Caki2 (cell line): ENCODE measurements around the gene LRRTM3. TPM values are rescaled to one million over a fixed set of nuclear protein-coding genes. Genes with fewer than 3 reads are reported as not detected.
A peak's percentile ranks its signal among the peaks of the same experiment; 100 is the strongest.

ENCODE experiments used
- DNase-seq: peaks from one replicate; pipeline ENCODE4 v3.0.0-alpha.2; 2015; ENCODE audit warnings: low read depth
- in situ Hi-C: cut with HindIII; loops from 2 replicates; pipeline ENCODE4 v1.10.0; 2016; ENCODE audit warnings: low sequenced_read_pairs, low pct_unique_long_range_greater_than_20kb, mixed read lengths
- total RNA-seq: library from RNA; depleted of rRNA; stranded (reverse); fragments of >200 nt; shearing (Covaris generic); gene quantifications from 2 replicates; pipeline ENCODE4 v1.2.3, GENCODE V29; 2014; ENCODE audit warnings: low replicate concordance

The LRRTM3 gene
- total RNA-seq, 1 experiment from 2014 or later: not detected

DNA sequence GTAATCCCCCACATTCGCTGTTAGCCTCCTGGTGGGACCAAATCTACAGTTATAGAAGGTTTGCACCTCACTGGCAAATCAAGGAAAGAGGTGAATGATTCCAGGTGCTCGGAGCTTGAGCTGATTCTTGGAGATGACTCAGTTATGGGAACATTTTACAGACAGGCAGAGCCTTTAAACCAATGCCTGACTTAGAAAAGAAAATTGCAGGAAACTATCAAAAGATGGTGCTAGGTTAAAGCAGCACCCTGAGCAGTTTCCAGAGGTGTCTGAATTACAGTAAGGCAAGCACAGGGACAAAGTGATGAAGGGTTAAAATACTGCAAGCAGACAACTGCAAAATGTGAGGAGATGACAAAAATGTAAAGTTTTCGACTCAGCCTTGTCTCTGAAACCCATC, 2.9 kb downstream of the LRRTM3 start:
- no peak for DNase-seq
- in situ Hi-C loops: no loop called here

DNA sequence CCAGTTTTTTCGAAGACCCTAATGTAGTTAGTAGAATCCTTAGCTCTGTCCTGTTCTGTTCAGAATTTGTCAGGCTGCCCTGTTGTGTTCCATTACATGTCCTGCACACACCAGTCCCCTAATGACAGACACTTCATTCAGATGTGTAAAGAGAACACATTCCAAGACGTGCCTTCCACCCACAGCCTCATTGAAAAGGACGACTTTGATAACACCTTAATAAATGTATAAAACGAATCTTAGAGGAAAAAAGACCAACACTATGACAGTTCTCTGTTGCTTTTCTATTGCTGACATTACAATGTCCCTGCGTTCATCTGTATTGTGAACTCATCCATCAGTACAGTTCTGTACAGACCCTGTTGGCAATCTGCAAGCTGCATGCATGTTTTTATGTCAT, 3.5 kb downstream of the LRRTM3 start:
- in situ Hi-C loops: no loop called here
- no peak for DNase-seq

DNA sequence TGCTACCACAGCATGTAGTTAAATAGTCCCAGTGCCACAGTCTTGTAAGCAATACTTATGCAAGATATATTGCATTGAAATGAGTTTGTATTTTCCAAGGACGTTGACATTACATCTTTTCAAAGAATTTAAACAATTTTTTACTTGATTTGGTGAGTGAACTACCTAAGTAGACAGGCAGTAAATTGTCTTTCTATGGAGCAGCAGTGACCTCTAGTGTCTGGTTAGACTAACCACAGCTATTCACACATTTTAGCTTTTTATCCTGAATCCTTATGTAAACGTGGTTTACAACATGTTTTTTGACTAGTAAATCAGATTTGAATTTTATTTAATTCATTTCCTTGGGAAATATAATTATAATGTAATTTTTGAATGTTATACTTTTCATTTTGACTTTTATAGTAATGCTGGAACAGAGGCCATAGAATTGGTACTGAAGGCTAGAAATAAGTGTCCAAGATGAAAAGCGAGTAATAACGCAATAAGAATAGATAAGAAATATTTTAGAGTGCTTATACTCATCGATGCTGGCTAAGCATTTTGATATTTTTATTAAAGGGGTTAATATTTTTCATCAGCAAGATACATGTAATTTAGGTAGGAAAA, 5.6 kb downstream of the LRRTM3 start:
- in situ Hi-C loops: no loop called here
- peak; percentile 36 for DNase-seq

DNA sequence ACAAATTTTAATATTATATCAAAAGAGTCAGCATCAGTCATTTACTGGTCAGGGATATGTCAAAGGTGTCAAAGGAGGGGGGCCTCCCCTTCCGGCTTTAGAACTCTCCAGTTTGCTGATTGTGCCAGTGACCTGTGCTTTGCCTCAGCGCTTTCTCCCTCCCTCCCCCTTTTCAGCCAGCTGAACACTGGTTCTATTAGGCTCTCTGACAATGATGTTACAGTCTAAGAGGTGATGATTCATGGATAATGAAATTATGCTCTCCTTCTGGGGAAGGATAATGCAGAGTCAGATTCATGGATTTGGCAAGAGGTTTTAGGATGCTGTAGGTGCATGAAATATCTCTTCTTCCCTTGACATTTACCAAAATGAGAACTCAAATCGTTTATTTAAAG, 6.1 kb downstream of the LRRTM3 start:
- peak; percentile 38 for DNase-seq
- in situ Hi-C loops: no loop called here

DNA sequence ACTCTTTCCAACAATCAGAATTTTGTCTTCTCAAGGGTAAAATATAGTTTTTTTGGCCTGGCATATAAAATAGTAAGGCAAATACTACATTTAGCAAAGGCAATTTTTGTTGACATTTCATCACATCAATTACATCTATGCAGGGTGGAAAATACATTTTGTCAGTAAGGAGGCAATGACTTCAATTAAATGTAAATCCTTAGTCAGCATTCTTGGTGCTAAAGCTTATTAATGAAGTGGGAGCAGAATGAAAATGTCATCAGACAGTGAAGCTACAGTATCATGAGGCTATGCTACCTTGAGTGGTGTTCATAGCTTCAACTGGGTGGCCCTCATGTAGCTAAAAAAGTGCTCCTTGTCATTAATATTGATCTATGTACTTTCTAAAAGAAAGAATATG, 8.9 kb downstream of the LRRTM3 start:
- DNase-seq: no peak
- in situ Hi-C loops: no loop called here

DNA sequence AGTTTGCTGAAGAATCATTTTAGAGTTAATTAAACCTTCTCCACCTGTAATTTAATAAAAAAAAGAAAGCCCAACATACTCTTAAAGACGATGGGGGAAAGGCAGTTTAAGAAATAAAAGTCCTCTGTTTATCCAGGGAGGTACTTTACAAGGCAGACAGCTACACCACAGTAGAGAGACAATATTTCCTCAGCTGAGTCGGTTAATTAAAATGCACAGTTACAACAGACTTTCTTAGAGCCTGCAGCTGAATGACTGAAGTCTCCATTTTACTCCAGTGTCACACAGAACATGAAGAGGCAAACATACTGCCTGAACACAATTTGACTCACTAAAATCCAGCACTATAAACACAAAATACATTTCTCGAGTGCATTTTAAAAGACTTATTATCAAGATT, 15.1 kb downstream of the LRRTM3 start:
- no peak for DNase-seq
- in situ Hi-C loops: no loop called here

DNA sequence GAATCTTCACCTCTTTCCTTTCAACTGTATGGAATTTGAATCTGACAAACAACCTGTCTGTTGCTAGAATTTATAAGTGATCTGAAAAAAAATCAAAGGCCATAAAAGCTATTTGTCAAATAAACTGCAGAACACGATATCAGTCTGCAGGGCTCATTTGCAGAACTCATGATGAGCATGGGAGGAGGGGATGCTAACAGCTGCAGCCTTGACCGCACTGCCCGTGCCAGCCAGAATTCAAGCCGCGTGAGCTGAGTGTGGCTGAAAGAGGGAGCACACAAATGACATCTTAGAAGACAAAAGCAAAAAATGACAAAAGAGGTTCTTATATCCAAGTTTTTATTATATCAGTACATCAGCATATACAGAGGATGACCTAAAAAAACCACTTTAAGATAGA, 15.7 kb downstream of the LRRTM3 start:
- no peak for DNase-seq
- in situ Hi-C loops: no loop called here

DNA sequence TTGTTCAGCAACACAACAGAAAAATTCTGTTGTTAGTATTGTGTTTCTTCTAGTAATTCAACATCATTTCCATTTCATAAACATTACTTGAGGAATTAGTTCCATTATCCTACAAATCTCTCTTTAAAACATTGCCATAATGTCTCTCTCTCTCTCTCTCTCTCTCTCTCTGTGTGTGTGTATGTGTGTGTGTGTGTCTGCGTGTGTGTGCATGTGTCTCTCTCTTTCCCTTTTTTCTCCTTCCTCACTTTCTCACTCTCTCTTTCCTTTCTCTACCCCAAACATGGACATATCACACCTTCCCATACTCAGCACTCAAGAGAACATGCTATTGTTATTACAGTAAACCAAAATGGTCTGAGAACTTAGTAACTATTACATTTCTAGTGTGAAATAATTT, 16.6 kb downstream of the LRRTM3 start:
- DNase-seq: no peak
- in situ Hi-C loops: no loop called here

DNA sequence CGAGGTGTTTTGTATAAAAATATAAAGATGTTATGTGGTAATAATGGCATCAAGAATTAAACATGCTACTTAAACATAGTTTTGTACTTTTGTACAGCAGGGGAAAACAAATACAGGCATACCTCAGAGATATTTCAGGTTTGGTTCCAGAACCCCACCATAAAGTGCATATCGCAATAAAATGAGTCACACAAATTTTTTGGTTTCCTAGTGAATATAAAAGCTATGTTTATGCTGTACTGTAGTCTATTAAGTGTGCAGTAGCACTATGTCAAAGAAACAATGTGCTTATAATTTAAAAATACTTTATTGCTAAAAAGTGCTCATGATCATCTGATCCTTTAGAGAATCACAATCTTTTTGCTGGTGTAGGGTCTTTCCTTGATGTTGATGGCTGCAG, 17.8 kb downstream of the LRRTM3 start:
- in situ Hi-C loops: no loop called here
- DNase-seq: no peak

DNA sequence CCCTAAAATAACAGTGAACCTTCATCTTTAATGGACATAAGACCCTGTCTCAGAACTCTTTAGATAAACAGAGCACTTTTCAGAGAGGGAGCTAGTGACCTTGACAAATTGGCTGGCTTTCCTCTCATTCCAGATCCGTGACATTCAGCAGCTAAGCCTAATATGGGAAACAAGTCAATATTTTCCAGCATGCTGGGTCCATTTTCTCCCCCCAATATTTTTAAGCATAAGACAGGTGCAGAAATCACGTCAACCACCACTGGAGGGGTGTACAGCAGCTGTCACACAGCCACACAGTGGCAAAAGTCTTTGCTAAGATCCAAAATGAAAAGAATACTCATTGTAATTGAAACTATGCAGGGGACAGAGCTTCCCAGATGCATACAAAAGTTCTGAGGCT, 26.1 kb downstream of the LRRTM3 start:
- no peak for DNase-seq
- in situ Hi-C loops: no loop called here

DNA sequence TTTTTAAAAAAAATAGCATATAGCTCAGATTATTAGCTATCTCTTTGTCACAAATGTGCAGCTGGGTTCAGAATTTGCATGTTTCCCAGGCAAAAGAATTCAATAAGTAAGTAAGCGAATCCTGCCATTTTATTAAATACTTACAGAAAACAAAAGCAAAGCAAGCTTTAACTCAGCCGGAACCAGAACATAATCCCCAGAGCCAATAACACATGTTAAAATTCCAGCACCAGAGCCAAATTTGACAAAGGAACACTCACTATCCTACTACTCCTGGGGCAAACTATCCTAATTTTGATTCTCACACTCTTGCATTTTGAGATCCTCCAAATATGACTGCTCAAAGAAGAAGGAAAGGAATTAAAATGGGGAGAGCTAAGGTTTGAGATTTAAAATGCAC, 32.6 kb downstream of the LRRTM3 start:
- in situ Hi-C loops: no loop called here
- no peak for DNase-seq

DNA sequence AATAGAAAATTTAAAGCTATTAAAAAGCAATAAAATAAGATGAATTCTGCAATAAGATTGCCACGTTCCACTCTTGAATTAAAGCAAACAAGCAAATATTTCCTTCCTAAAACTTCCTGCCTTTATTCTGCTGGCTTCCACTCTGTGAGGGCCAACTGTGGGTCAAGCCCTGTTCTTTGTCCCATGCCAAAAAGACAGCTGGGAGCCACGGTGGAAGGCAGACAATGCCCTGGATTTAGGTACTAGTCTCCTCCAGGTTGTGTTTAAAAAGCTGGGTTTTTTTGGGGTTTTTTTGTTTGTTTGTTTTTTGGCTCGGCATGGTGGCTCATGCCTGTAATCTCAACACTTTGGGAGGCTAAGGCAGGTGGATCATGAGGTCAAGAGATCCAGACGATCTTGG, 39.1 kb downstream of the LRRTM3 start:
- in situ Hi-C loops: no loop called here
- DNase-seq: no peak

DNA sequence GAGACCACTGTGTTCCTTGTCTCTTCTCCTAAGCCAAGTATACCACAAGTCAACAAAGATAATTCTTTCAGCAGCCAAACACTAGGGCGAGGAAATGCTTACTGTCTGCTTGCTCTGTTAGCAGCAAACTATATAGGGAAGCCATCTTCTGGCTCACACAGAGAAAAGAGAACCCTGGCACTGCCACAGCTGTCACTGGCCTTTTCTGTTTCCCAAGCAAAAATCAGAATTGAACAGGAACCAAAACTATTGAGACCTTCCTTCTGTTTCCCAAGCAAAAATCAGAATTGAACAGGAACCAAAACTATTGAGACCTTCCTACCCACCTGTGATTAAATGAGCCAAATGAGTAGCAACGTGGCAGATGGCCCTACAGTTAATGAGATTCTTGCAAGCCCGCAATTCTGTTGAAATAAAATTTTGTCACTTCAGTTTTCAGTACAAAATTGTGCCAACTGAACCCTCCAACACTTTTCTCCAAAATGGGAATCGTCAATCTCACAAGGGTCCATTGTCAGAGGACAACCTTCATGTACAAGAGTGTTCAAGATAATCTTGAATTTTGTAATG, 54.5 kb downstream of the LRRTM3 start:
- DNase-seq: no peak
- in situ Hi-C loops: no loop called here

DNA sequence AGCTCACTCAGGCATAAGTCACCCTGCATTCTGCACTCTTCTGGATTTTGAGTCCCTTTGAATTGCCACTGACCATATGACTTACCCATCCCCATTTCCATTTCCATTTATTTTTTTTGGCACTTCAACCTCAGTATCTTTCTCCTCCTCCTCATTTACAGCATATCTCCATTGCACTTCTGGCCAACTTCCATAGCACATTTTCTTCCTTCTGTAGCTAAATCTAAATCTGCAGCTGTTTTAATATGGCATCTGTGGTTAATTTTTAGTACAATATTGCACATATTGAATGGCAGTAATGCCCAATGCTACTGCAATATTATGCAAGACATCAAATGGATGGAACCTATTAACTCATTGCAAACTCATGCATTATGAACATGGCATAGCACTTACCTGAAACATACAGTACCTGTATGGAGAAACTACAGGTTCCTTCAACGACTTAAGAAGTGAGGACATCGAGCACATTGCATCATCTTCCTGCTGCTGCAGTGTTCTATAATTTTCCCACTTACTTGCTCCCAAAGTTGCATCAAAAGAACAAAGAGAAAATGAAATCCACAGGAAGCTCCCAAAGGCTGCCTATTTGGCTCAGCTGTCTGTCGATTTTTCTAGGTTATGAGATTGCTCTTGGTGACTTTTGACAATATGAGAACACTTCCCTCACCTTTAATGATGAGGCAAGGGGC, 55.7 kb downstream of the LRRTM3 start:
- in situ Hi-C loops: no loop called here
- no peak for DNase-seq

DNA sequence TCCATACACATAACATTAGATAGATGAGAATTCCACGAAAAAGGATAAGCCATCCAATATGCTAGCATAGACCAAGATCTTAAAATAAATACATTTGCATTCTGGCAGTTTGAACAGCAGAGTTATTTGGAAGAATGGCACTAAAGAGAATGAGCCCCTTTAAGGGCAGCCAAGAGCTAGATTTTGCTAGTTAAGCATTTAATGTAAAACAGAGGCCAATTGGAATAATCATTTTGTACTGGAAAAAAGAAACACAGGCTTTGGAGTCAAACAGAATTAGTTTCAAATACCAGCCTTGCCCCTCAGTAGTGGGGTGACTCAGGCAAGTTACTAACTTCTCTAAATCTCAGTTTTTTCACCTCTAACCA, 56.2 kb downstream of the LRRTM3 start:
- in situ Hi-C loops: no loop called here
- DNase-seq: no peak

DNA sequence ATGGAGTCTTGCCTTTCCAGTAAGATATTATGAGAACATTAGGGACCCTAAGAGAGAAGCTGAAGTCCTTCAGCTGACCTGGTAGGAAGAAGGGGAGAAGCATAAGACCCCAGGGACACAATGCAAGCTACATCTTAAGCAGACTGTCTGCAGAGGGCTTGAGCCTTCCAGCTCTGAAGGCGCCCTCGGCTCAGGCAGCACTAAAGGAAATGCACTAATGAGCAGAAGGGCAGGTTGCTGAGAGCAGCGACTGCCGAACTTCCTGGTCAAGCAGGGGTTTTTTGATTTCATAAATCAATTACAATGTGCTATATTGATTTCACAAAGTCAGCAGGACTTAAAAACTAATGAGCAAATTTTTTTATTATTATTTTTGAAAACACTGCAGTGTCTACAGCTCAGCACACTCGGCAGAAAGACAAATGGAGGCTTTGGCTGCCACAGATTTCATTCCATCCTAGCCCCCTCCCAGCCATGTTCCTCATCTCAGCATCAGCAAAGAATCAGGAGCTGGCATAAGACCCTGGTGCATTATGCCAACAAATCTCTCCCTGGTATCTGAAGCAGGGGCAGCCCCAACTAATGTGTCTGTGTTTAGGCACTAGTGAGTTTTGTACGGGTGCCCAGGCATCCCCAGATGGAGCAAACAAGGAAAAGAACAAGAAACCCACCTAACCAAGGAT, 57.1 kb downstream of the LRRTM3 start:
- DNase-seq: no peak
- in situ Hi-C loops: no loop called here

DNA sequence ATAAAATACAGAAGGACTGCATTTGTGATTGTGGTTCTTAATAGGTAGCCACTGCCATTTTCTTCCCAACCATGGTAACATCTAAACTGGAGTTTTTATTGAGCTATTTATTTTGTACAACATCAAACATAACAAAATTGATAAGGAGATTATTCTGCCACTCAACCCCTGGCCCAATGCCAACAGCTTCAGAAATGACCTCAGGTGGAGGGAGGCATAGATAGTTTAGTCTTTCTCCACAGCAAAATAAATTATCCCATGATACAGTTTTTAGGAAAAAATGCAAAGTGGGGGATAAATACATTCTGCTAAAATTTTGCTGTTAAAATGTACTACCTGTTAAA, 57.6 kb downstream of the LRRTM3 start:
- DNase-seq: no peak
- in situ Hi-C loops: no loop called here

DNA sequence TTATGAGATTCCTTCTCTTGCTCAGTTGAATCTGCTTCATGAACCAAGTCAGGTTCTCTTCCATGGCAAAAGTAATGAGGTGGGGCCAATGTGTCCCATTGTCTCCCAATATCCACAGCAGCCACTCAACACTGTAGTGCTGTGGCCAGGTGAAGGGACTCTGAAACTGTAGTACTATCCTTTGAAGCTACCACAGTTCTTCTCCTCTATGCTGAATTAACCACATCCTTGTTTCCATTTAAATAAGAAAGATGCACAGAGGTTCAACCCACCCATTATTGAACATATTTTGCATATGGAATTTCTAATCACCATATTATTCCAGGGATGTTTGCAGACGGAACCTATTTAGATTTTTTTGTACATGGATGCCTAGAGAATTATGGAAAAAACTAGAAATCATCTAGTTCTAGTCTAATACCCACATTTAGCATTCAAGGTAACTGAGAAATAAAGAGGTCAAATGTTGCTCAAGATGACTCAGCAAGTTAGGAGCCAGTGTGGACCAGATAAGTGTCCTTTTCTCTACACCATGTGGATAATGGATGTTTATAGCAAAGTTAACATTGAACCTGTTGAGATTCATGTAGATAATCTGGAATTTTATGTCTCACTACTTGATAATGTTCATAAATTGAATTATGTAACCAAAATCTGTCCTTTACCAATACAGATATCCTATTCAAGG, 64.5 kb downstream of the LRRTM3 start:
- no peak for DNase-seq
- in situ Hi-C loops: no loop called here

DNA sequence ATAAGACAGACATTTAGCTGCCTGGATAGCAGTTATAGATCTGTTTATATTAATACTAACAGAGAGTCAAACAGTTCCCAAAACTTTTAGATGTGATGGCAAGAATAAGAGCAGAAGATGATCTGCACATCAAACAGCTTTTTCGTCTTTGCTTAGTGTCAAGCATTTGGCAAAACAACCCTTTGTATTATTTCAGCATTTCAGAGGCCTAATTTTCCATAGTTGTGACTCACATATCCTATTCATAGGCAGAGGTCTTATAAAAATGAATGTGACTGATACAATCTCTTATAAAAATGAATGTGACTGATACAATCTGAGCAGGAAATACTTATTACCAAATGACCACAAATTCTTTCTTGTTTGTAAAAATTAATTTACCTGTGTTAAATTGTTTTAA, 71.2 kb downstream of the LRRTM3 start:
- in situ Hi-C loops: no loop called here

More for the DNA sequence above, 71.2 kb downstream of the LRRTM3 start:
- DNase-seq: no peak
